Ureter (tissue), 1 donor: ENCODE results near the gene MIPEP. TPM values are rescaled to one million over a fixed set of nuclear protein-coding genes. Genes with fewer than 3 reads are reported as not detected.
"Not testable (repeated sequence)": the region's sequence is repeated elsewhere in the genome, so short reads cannot be mapped to it uniquely, and the experiment has no call there.

Source experiments
- DNase-seq: peaks from one replicate; pipeline ENCODE4 v3.0.0-alpha.2; 2020; ENCODE audit warnings: low spot score
- total RNA-seq: library from RNA; stranded (reverse); gene quantifications from one replicate; pipeline ENCODE4 v1.2.4, GENCODE V29; 2023
- donor health status: DM: yes; HTN: yes; CAD: no.

The MIPEP gene
- total RNA-seq, 1 donor from 2014 or later: 24.2 TPM

DNA sequence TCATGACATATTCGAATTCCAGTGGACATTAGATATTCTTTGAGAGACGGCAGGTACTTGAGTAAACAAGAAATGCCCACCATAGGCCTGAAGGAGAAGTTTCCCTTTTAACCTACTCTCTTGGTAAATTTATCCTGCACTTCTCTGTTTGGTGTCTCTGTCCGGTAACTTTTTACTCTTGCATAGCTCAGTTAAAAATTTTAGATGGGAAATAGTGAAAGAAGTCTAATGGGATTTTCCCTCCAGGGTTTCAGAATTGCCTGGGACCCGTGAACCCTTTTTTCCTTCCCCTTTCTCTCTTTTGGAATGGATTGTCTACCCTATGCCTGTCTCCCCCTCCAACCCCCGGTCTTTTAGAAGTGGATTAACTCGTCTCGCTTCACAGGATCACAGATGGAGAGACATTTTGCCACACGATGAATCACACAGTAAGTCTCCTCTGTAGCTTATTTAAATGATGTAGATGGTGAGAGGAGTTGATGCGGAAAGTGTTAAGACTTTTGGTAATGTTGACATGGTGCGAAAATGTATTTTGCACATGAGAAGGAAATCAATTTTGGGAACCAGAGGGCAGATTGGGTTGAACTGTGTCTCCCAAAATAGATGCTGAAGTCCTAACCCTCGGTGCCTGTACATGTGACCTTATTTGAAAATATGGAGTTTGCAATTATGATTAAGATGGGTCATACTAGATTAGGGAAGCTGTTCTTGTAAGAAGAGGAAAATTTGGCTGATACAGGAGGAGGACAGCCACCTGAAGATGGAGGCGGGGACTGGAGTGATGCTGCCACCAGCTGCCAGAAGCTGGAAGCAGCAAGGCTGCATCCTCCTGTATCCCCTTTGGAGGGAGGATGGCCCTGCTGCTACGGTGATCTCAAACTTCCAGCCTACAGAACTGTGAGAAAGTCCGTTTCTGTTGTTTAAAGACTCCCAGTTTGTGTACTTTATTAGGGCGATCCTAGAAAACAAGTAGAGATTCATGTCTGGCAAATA lies 711 bp upstream of the MIPEP start:
- DNase-seq: no peak

DNA sequence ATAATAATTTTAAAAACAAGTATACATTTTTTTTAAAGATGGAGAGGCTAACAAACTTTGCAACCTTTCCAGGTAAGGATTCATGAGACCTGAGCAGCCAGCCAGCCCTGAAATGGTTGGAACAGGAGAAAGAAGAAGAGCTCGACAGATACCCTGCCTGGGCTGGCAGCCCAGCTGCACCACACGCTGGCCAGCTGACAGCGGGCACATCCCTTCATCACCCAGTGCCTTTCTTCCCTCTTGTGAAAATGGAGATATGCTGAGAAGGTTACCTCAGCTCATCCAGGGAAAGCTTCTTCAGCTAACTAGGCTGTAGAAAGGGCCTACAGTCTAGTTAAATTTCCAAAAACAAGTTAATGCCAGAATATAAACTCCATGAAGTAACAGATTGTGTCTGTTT lies 4.8 kb downstream of the MIPEP start:
- not testable (repeated sequence) for DNase-seq

DNA sequence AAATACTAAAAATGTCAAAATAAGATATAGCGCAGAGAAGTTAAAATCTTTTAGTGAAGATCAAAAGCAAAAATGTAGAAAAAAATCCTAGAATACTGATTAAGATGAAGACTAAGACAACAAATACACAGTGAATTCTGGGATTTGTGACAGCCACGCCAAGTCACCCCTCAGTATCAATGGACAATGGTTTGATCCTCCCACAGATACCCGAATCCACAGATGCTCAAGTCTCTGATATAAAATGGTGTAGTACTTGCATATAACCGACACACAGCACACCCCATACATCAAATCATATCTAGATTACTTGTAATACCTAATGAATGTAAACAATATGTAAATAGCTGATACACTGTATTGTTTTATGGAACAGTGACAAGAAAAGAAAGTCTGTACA lies 5.9 kb downstream of the MIPEP start:
- DNase-seq: no peak

DNA sequence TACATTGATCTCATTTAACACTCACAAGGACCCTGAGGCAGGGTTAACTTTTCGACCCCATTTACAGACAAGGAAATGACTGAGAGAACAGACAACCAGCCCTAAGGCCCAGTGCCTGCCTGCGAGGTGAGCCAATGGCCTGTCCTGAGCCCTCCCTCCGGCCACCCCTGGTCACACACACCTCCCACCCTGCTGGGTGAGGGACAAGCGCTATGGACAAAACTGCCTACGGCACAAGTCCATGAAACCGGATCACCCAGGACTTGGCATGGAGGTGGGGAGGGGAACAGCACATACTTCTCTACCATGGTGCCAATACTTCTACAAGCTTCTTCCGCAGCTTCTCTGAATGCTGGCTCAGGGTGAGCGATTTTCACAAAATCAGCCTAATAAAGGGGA lies 7.8 kb downstream of the MIPEP start:
- not testable (repeated sequence) for DNase-seq

DNA sequence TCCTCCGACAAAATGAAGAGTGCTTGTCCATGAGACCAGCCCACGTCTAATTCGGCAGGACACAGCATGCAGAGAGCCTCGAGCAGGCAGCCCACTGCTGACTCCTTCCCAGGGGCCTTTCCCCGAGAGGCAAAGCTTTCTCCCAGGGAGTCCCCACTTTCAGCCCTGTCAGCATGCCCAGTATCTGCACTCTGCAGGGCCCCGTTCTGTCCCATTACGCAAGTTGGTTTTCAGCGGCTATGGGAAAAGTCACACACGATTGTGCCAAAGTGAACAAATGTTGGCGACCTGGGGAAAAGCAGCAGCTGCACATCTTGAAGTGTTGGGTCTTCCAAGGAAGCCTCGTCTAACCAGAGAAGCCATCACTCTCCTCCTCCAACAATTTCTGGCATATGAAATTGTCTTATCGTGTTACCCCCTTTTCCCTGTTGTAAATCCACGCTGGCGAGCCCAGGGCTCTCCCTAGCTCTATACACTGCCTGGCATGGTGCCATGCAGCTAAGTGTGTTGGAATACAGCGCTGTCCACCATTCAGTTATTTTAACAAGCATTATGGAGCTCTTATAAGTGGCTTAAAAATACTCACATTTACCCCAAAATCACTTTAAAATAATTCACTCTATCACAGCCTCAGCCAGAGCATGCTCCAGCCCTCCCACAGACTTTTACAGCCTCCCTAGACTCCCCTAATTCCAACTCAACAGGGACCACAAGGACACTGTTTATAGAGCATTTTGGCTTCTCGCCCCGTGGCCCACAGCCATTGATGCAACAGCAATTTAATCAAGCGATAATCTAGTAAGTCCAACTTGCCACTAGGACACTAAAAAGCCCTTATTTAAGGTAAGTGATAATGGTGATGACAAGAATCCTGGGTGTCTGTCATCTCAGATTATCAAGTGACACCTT lies 8.5 kb downstream of the MIPEP start:
- DNase-seq: not testable (repeated sequence)

DNA sequence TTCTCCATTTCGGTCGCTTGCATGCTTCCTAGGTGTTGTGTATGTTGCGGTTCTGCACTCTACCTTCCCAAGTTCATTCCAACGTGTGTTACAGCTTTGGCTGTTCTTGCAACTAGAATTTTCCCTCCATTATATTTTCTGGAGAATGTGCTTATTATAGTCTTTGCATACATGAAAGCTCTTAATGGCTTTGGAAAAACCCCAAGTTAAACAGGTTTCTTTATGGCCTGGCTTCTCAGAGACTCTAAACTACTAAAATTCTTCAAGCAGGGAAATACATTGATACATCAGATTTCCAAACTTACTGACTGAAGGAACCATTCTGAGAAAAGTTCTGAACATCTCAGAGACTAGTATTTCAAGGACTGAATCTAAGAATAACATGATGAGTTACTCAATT lies 11.9 kb downstream of the MIPEP start:
- no peak for DNase-seq

DNA sequence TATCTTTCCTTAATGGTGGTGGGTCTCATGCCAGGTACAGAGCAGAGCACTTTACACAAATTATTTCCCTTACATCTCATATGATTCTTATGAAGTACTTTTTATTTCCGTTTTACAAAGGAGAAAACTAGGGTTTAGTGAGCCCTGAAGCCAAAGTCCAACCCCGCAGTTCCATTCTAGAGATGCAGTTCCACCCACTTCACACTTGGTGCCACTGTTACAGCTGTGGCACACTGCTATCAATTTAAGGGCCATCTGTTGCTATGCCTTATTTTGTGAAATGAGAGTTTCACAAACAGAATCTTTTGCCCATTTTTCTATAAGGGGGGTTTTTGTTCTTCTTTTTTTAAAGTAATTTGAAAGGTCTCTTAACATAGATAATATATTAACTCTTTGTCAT lies 12.9 kb downstream of the MIPEP start:
- no peak for DNase-seq

DNA sequence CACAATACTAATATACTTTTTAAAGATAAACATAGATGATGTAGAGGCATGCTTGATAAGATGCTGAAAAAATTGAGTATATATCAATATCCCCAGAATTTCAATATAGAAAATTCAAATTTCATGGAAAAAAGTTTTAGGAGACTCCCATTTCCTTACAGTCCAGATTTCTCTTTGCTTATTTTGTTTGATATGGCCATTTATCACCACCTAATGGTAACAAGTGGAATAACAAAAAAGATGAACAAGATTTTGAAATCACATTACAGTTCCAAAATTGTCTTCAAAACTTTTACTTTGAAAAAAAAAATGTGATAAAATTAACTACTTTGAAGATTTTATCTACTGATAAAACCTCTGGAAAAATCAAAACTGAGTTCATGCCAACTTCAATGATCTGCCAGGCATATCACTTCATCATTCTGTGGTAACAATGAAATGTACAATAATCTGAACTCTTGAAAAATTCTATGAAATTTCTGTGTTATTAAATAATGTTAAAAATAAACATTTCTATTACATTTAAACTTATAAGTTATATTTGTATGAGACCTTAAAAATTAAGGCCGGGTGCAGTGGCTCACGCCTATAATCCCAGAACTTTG lies 17.5 kb downstream of the MIPEP start:
- DNase-seq: no peak

DNA sequence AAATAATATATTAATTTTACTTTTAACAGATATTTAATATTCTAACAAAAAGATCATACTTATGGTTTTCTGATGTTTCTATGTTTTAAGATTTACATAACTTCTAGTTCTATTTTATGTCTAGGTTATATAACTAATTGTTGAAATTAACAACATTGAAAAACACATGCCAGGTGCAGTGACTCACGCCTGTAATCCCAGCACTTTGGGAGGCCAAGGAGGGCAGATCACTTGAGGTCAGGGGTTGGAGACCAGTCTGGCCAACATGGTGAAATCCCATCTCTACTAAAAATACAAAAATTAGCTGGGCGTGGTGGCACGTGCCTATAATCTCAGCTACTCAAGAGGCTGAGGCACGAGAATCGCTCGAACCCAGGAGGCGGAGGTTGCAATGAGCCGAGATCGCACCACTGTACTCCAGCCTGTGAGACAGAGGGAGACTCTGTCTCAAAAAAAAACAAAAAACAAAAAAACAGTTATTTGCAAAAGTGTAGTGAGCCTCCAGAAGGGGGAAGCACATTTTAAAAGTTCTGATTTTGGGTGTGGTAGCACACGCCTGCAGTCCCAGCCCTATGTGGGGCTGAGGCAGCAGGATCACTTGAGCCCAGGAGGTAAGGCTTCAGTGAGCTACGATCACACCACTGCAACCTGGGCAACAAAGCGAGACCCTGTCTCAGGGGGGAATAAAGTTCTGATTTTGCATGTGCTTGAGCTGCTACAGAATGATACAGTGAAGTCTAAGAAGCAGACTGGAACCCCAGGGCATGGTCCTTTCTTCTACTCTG lies 18.7 kb downstream of the MIPEP start:
- DNase-seq: no peak

DNA sequence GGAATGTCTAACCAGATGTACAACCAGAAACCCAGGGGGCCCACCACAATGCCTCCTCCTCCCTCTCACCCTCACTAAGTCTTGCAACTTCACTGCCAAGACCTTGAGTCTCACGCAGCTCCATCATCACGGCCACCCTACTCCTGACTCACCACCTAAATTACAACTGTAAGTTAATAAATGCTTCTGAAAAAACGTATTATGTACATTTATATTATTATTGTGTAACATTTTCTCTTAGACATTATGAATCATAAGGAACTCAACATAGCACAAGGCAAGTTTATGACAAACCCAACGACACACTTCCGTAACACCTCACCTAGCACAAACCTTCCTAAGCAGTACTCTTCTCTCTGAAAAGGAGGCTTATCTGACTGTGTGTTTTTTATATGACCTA lies 20.7 kb downstream of the MIPEP start:
- no peak for DNase-seq

DNA sequence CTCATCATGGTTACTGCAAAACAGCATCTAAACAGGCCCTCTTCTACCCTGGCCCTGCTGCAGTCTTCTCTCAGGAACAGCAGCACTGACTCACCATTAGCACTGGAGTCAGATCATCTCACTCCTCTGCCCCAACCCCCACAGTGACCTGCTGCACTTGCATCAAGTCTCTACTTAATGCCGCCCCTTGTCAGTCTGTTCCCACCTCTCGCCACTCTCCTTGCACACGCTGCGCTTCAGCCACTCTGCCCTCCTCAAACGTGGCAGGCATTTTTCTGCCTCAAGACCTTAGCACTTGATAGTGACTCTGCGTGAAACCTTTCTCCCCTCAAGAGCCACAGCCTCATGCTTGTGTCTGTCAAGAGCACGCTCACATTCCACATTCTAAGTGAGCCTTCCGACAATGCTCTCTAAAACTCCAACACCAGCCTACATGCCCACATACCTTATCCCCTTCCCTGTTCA lies 22.1 kb downstream of the MIPEP start:
- no peak for DNase-seq

DNA sequence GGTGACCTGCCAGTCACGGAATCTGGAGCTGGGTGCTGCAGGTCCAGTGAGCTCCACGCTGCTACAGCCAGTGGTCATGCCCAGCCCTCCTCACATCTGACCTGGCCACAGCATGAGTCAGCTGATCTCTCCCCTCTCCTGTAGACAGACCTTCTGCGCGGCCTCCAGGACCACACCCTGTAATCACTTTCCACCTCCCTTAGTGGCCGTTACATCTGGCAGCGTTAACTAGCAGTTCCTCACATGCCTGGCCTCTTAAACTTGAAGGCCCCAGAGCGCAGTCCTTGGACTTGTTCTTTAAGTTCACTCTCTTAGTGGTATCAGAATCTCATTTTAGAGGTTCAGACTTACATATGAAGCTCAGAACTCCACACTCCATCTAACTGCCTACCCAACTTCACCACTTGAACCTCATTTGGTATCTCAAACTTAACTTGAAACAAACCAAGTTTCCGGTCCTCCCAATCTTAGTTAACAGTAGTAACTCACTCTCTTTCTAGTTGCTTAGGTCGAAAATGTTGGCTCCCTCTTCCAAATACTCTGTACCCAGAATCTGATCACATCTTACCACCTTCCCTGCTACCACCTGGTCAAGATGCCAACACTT lies 22.7 kb downstream of the MIPEP start:
- no peak for DNase-seq

DNA sequence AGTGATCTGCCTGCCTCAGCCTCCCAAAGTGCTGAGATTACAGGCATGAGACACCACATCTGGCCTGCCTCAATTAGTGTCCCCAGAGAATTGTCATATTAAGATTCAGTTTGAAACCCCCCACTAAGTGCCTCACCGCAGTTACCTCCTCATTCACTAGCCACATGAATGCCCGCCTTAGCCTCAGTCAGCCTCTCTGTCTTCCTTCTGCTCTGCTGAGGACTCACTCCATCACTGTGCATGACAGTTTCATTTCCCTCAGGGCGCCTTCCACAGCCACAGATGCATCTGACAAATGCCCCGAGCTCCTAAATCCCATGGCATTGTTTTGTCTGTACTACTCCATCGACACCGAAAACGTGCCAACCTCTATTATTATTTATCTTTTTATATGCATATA lies 23.3 kb downstream of the MIPEP start:
- DNase-seq: no peak

DNA sequence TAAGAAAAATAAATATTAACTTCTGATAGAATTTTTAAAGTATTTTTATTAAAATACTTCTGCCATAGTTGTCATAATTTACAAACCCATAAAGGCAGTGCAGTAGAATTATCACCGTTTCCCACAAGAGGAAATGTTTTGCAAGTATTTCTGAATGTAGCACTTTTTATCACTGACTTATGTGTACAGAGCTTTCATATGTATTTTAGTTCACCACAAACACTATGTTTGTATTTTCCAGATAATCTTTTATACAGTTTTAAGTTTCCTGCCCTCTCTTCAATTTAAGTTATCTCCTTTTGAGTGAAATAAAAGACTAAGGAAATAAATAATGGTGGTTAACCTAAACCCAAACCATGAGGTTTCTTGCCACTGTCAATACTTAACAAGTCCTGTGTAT lies 24.2 kb downstream of the MIPEP start:
- DNase-seq: no peak

DNA sequence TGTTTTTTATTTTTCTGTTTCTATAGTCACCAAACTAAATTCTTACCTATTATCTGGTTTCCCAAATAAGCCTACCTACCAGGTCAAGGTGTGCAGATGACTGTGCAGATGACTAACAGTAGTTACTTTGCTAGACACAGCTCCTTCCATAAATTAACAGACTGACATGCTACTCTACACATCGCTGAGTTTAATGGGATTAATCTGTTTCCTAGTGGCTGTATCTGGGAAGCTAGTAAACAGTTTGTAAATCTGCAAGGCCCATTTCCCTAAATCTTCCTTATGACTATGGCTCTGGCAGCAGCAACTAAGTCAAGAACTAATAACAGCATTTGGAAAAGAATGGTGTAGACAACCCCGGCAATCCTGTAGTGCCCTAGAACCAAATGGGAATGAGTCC lies 27.9 kb downstream of the MIPEP start:
- DNase-seq: no peak

DNA sequence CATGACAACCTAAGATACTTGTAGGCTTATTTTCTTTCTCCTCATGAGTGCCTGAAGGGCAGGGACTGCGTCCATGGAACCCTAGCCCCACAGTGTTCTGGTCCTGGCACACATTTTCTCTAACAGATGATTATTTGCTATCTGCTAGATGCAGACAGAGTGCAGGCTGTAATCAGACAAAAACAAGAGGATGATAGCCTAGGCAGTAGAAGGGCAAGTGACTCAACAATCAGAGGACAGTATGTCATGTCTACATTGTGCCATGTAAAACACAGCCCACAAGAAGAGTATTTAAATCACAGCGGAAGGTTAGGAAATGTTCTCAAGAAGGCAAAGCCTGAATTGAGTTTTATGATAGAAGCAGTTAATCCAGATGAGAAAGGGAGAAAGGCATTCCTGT lies 29.3 kb downstream of the MIPEP start:
- DNase-seq: no peak

DNA sequence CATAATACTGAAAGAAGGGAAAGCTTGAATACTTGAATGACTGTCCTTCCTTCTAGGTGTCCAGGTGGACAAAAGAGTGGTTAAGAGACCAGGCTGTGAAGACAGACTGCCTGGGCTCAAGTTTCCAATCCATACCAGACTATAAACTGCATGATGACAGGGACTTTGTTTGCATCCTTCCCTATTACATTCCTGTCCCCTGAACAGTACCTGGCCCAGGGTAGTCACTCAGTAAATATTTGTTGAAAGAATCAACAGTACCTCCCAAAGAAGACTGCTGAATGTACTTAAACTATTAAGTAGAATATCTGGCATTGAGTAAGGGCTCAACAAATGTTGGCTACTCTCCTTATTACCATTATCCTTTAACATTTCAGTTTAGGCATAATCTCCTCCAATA lies 29.7 kb downstream of the MIPEP start:
- no peak for DNase-seq

DNA sequence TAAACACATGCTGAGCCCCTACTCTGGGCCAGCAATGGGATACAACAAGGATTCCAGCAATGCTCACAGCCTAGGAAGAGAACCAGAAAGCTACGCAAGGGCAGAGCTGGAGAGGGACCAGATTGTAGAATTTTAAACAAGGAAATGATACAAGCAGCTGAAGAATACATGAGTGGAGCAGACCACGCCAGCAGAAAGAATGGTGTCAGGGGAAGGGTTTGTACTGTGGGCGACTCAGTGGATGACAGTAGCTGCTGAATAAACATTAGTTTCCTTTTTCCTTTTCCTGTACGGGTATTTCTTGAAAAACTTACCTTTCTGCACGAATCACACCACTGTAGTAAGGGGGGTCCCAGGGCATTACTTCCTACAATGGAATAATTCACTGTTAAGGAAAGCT lies 30.7 kb downstream of the MIPEP start:
- no peak for DNase-seq

DNA sequence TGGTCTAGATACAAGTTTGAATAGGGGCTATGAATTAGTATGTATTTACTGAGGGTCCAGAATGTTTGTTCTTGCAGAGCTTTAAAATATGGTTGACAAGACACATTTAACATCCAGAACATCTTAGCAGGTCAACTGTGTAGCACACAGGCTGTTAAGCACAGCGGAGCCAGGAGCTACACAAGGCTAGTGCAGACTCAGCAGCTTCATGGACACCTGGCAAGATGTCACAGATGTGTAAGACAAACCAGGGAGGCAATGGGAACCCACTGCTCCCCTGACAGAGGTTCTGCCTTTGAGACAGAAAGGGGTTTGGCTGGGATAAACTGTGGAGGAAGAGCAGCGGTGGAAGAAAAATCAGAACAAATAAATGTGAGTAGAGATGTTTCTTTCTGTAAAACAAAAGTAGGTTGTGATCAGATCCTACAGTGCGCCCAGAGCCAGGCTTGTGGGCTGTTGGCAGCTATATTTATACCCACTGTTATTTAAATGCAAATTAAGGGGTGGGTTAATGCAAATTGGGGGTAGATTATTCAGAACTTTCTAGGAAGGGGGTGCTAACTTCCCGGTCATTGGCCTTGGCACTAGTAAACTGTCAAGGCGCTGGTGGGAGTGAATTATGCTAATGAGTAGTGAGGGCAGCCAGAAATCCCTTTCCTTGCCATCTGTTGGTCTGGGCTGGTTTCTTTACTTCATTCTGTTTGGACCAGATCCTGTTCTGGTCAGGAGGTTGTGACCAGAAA lies 33.0 kb downstream of the MIPEP start:
- no peak for DNase-seq

DNA sequence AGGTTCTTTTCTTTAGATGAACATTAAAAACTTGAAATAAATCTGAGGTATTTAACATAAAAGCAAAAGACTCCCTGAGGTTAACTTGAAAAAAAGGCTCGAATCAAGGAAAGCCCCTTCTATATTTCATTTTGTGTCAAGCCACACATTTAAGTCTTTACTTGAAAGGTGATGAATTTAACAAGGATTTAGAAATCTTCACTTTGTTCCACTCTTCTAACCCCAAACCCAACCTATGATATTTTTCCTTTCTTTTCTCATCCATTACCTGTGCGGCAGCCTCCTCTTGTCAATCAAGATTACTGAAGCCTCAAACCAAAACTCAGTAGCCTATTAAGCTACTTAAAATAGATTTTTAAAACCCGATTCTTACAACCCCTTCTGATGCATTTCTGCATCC lies 33.8 kb downstream of the MIPEP start:
- no peak for DNase-seq
